NCI-H2029 treated with DMSO at 0.1 percent for 48 hours (cell line): ENCODE measurements around the gene POPDC2.

Source experiments
- DNase-seq: peaks from one replicate; lab custom pipeline; 2025; lab: John Stamatoyannopoulos, UW

Gene POPDC2

GRCh38 chr3:119669906-119670570, 9.6 kb upstream of the POPDC2 start:
- DNase-seq: no peak

GRCh38 chr3:119665954-119666559, 5.7 kb upstream of the POPDC2 start:
- DNase-seq: no peak

GRCh38 chr3:119664850-119665379, 4.5 kb upstream of the POPDC2 start:
- no peak for DNase-seq

- no peak for DNase-seq
Observed at GRCh38 chr3:119664370-119664769, 4.0 kb upstream of the POPDC2 start.

- no peak for DNase-seq
Observed at GRCh38 chr3:119663885-119664284, 3.5 kb upstream of the POPDC2 start.

GRCh38 chr3:119662604-119663373, 2.4 kb upstream of the POPDC2 start:
- no peak for DNase-seq

- no peak for DNase-seq
Observed at GRCh38 chr3:119659606-119660291, 640 bp downstream of the POPDC2 start.

GRCh38 chr3:119658994-119659393, 1.4 kb downstream of the POPDC2 start:
- DNase-seq: no peak

GRCh38 chr3:119657887-119658702, 2.3 kb downstream of the POPDC2 start:
- no peak for DNase-seq

GRCh38 chr3:119653876-119654275, 6.5 kb downstream of the POPDC2 start:
- no peak for DNase-seq

- DNase-seq: no peak
Observed at GRCh38 chr3:119652306-119653033, 7.9 kb downstream of the POPDC2 start.

GRCh38 chr3:119649761-119650160, 10.6 kb downstream of the POPDC2 start:
- no peak for DNase-seq

GRCh38 chr3:119647843-119648575, 12.4 kb downstream of the POPDC2 start:
- no peak for DNase-seq

GRCh38 chr3:119647171-119647570, 13.2 kb downstream of the POPDC2 start:
- no peak for DNase-seq

GRCh38 chr3:119645813-119646212, 14.6 kb downstream of the POPDC2 start:
- DNase-seq: no peak

- no peak for DNase-seq
Observed at GRCh38 chr3:119644481-119644880, 15.9 kb downstream of the POPDC2 start.

- DNase-seq: no peak
Observed at GRCh38 chr3:119643528-119643927, 16.9 kb downstream of the POPDC2 start.

GRCh38 chr3:119642746-119643473, 17.5 kb downstream of the POPDC2 start:
- no peak for DNase-seq

- no peak for DNase-seq
Observed at GRCh38 chr3:119641416-119641815, 19.0 kb downstream of the POPDC2 start.
